Neutrophil (primary cell): Measurements from ENCODE around the gene ASTN2.

Experiments used
- H3K27ac ChIP-seq: fragments of 200-600 bp; sonication (generic); 2 replicates; pipeline ENCODE4 v1.5.1; 2016; ENCODE audit warnings: mild to moderate bottlenecking, moderate library complexity
- H3K27me3 ChIP-seq: fragments of 200-600 bp; sonication (generic); 2 replicates; pipeline ENCODE4 v1.6.0; 2016; ENCODE audit warnings: mild to moderate bottlenecking
- H3K36me3 ChIP-seq: fragments of 200-600 bp; sonication (generic); 2 replicates; pipeline ENCODE4 v1.5.1; 2017
- H3K4me1 ChIP-seq, 2 experiments: fragments of 200-600 bp in 1 of 2; sonication (generic) in 1 of 2; 1 replicate in 1 of 2; 2 replicates in 1 of 2; pipeline versions ENCODE4 v1.5.1 to v1.6.1; 2013 to 2016; ENCODE audit warnings: low read depth in 1 of 2, low read length in 1 of 2, mild to moderate bottlenecking in 1 of 2, moderate library complexity in 1 of 2; ENCODE audit not compliant: control insufficient read depth in 1 of 2, insufficient read depth in 1 of 2
- H3K4me3 ChIP-seq, 2 experiments: fragments of 200-600 bp in 1 of 2; sonication (generic) in 1 of 2; 1 replicate in 1 of 2; 2 replicates in 1 of 2; pipeline ENCODE4 v1.5.1; 2013 to 2016; ENCODE audit warnings: low read depth in 1 of 2, low read length in 1 of 2, mild to moderate bottlenecking in 1 of 2, moderate library complexity in 1 of 2
- H3K9me3 ChIP-seq: fragments of 200-600 bp; sonication (generic); 2 replicates; pipeline ENCODE4 v1.5.1; 2016
- CTCF ChIP-seq: fragments of 200-600 bp; sonication (generic); IDR thresholded peaks from 2 replicates; pipeline ENCODE4 v1.5.1; 2016; ENCODE audit warnings: antibody characterized with exemption

Gene ASTN2

GRCh38 chr9:116877072-116877471 is 537.8 kb downstream of the ASTN2 start:
- Histone ChIP-seq H3K4me3 (no peak overlapping the region), H3K27me3 (no peaks in the 10 kb centered on the region), H3K36me3 (no peaks in the 10 kb centered on the region), H3K9me3 (peaks cover 10% of the 10 kb centered on the region), H3K4me1 (no peaks in the 10 kb centered on the region), H3K27ac (no peak overlapping the region)
- no peak for TF ChIP-seq CTCF

GRCh38 chr9:116875576-116875975 is 539.3 kb downstream of the ASTN2 start:
- H3K27me3 ChIP-seq, result no peaks in the 10 kb centered on the region
- no peak overlapping the region for H3K4me3 ChIP-seq
- no peaks in the 10 kb centered on the region for H3K4me1 ChIP-seq
- H3K36me3 ChIP-seq, result no peaks in the 10 kb centered on the region
- H3K27ac ChIP-seq, result no peak overlapping the region
- no peak for TF ChIP-seq CTCF
- H3K9me3 ChIP-seq, result peaks cover 10% of the 10 kb centered on the region

- no peak for TF ChIP-seq CTCF
- Histone ChIP-seq H3K4me1 (no peaks in the 10 kb centered on the region), H3K9me3 (peaks cover 10% of the 10 kb centered on the region), H3K36me3 (no peaks in the 10 kb centered on the region), H3K27ac (no peak overlapping the region), H3K4me3 (no peak overlapping the region), H3K27me3 (no peaks in the 10 kb centered on the region)
Measured at GRCh38 chr9:116873937-116874914, 540.6 kb downstream of the ASTN2 start.

- H3K27ac ChIP-seq, result no peak overlapping the region
- H3K4me3 ChIP-seq, result no peak overlapping the region
- H3K9me3 ChIP-seq, result peaks cover 10% of the 10 kb centered on the region
- no peaks in the 10 kb centered on the region for H3K4me1 ChIP-seq
- H3K27me3 ChIP-seq, result no peaks in the 10 kb centered on the region
- no peak for TF ChIP-seq CTCF
- H3K36me3 ChIP-seq, result no peaks in the 10 kb centered on the region
Measured at GRCh38 chr9:116873491-116873890, 541.4 kb downstream of the ASTN2 start.

GRCh38 chr9:116870566-116870965 is 544.3 kb downstream of the ASTN2 start:
- Histone ChIP-seq H3K36me3 (no peaks in the 10 kb centered on the region), H3K9me3 (no peaks in the 10 kb centered on the region), H3K4me3 (no peak overlapping the region), H3K27me3 (no peaks in the 10 kb centered on the region), H3K27ac (no peak overlapping the region), H3K4me1 (no peaks in the 10 kb centered on the region)
- no peak for TF ChIP-seq CTCF
